Neural cell (in vitro differentiated cells): ENCODE measurements around the gene UROC1. TPM values are rescaled to one million over a fixed set of nuclear protein-coding genes. Genes with fewer than 3 reads are reported as not detected.

Experiments used
- H2AFZ ChIP-seq: fragments of 200-600, 300-800 bp; sonication (generic), shearing (Covaris generic); 2 replicates; pipeline ENCODE4 v1.6.0; 2014; ENCODE audit warnings: low read depth, mild to moderate bottlenecking, antibody characterized with exemption, low read length, moderate library complexity
- H3F3A ChIP-seq: fragments of 200-600 bp; shearing (Covaris generic); 2 replicates; pipeline ENCODE4 v1.6.1; 2016; ENCODE audit warnings: mild to moderate bottlenecking, moderate library complexity, mixed read lengths, antibody characterized with exemption, low read length; ENCODE audit not compliant: insufficient read depth, poor library complexity, severe bottlenecking
- H3K27ac ChIP-seq: fragments of 200-600, 300-800 bp; sonication (generic), shearing (Covaris generic); 2 replicates; pipeline ENCODE4 v1.5.1; 2014; ENCODE audit warnings: mild to moderate bottlenecking, low read length, moderate library complexity
- H3K27me3 ChIP-seq: fragments of 300-800, 200-600 bp; sonication (generic), shearing (Covaris generic); 2 replicates; pipeline ENCODE4 v1.6.0; 2014; ENCODE audit warnings: mild to moderate bottlenecking, low read depth, low read length, moderate library complexity; ENCODE audit not compliant: insufficient read depth
- H3K36me3 ChIP-seq: fragments of 300-800, 200-600 bp; sonication (generic), shearing (Covaris generic); 2 replicates; pipeline ENCODE4 v1.5.1; 2014; ENCODE audit warnings: mild to moderate bottlenecking, antibody characterized with exemption, low read length, moderate library complexity; ENCODE audit not compliant: insufficient read depth
- H3K4me2 ChIP-seq: fragments of 300-800, 200-600 bp; sonication (generic), shearing (Covaris generic); 2 replicates; pipeline ENCODE4 v1.6.0; 2014; ENCODE audit warnings: mild to moderate bottlenecking, low read length
- H3K4me3 ChIP-seq: fragments of 300-800, 200-600 bp; sonication (generic), shearing (Covaris generic); 2 replicates; pipeline ENCODE4 v1.5.1; 2014; ENCODE audit warnings: mild to moderate bottlenecking, low read length, moderate library complexity
- H3K79me2 ChIP-seq: fragments of 200-600 bp; shearing (Covaris generic); replicated peaks from 2 replicates; pipeline ENCODE4 v1.6.0; 2014; ENCODE audit warnings: mild to moderate bottlenecking, low read length, moderate library complexity; ENCODE audit not compliant: insufficient read depth
- H3K9ac ChIP-seq: fragments of 300-800, 200-600 bp; sonication (generic), shearing (Covaris generic); 2 replicates; pipeline ENCODE4 v1.6.1; 2016; ENCODE audit warnings: mild to moderate bottlenecking, low read length, mixed read lengths
- H3K9me2 ChIP-seq: fragments of 200-600 bp; shearing (Covaris generic); 2 replicates; pipeline ENCODE4 v1.6.1; 2016; ENCODE audit warnings: mild to moderate bottlenecking, low read length, mixed read lengths; ENCODE audit not compliant: insufficient read depth
- H3K9me3 ChIP-seq: fragments of 200-600, 300-800 bp; sonication (generic), shearing (Covaris generic); 2 replicates; pipeline ENCODE4 v1.6.1; 2016; ENCODE audit warnings: mild to moderate bottlenecking, mixed run types, low read length, moderate library complexity, mixed read lengths
- H4K20me1 ChIP-seq: fragments of 200-600 bp; shearing (Covaris generic); 2 replicates; pipeline ENCODE4 v1.6.1; 2016; ENCODE audit warnings: mild to moderate bottlenecking, mixed run types; ENCODE audit not compliant: insufficient read depth
- CTCF ChIP-seq: fragments of 450-650 bp; IDR thresholded peaks from 2 replicates; pipeline ENCODE4 v1.5.1; 2014; ENCODE audit warnings: antibody characterized with exemption, mild to moderate bottlenecking, moderate library complexity; ENCODE audit not compliant: poor library complexity, severe bottlenecking
- EP300 ChIP-seq: fragments of 450-650 bp; conservative IDR thresholded peaks from 2 replicates; pipeline ENCODE4 v1.6.1; 2014; ENCODE audit warnings: antibody characterized with exemption, mild to moderate bottlenecking, moderate library complexity; ENCODE audit not compliant: poor library complexity, severe bottlenecking
- EZH2 ChIP-seq: fragments of 200-600, 300-800 bp; shearing (Covaris generic), sonication (generic); IDR thresholded peaks from 2 replicates; pipeline ENCODE4 v1.6.1; 2014; ENCODE audit warnings: antibody characterized with exemption, low read length, borderline replicate concordance, mild to moderate bottlenecking; ENCODE audit not compliant: insufficient read depth, poor library complexity, severe bottlenecking
- MXI1 ChIP-seq: fragments of 450-650 bp; conservative IDR thresholded peaks from 2 replicates; pipeline ENCODE4 v1.6.1; 2014; ENCODE audit warnings: antibody characterized with exemption, mild to moderate bottlenecking; ENCODE audit not compliant: poor library complexity, severe bottlenecking
- POLR2AphosphoS5 ChIP-seq: IDR thresholded peaks from 2 replicates; pipeline ENCODE4 v1.6.1; 2012
- RAD21 ChIP-seq: fragments of 450-650 bp; conservative IDR thresholded peaks from 2 replicates; pipeline ENCODE4 v1.6.1; 2014; ENCODE audit warnings: antibody characterized with exemption, mild to moderate bottlenecking, moderate library complexity
- SMC3 ChIP-seq: fragments of 450-650 bp; conservative IDR thresholded peaks from 2 replicates; pipeline ENCODE4 v1.6.1; 2014; ENCODE audit warnings: antibody characterized with exemption, mild to moderate bottlenecking, moderate library complexity; ENCODE audit not compliant: poor library complexity
- TAF1 ChIP-seq: IDR thresholded peaks from 2 replicates; pipeline ENCODE4 v1.6.1; 2012; ENCODE audit warnings: low read depth
- polyA plus RNA-seq: library from polyadenylated mRNA; depleted of rRNA; stranded (reverse); fragments of >200 nt; gene quantifications from 2 replicates; pipeline ENCODE4 v1.2.3, GENCODE V29; 2014

UROC1 gene
- polyA plus RNA-seq, 1 donor from 2014 or later = not detected

DNA sequence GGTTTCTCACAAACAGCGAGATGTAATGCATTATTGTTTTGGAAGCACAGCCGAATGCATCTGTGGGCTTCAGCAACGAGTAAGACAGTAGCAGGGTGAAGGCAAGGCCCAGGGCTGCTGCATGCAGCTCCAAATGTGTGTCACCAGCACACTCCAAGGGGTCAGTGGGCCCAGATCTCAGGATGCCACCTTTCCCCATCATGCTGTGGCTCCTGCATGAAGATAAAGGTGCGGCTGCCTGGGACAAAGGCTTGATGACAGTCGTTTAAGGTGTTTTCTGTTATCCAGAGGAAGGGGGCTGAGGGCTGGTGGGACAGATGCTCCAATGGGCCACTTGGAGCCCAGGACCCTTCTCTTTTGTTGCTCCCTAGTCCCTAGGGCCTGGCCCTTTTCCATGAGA is 28.0 kb upstream of the UROC1 start:
- Histone ChIP-seq H3K9me2 (no peaks in the 10 kb centered on the region), H2AFZ (no peak overlapping the region), H3K27me3 (no peaks in the 10 kb centered on the region), H3K4me3 (no peak overlapping the region), H3K9ac (no peak overlapping the region), H3K27ac (no peak overlapping the region), H3K79me2 (no peaks in the 10 kb centered on the region), H3K4me2 (no peak overlapping the region), H3K9me3 (no peaks in the 10 kb centered on the region), H3F3A (no peaks in the 10 kb centered on the region), H3K36me3 (no peaks in the 10 kb centered on the region), H4K20me1 (no peaks in the 10 kb centered on the region)
- TF ChIP-seq SMC3 (no peak), EZH2 (no peak), TAF1 (no peak), CTCF (no peak), RAD21 (no peak)

GRCh38 chr3:126544596-126545281 is 27.2 kb upstream of the UROC1 start:
- H4K20me1 ChIP-seq = no peaks in the 10 kb centered on the region
- no peak overlapping the region for H3K27ac ChIP-seq
- H3K9ac ChIP-seq = no peak overlapping the region
- H3K36me3 ChIP-seq = no peaks in the 10 kb centered on the region
- no peaks in the 10 kb centered on the region for H3K9me2 ChIP-seq
- no peak overlapping the region for H2AFZ ChIP-seq
- H3K4me2 ChIP-seq = no peak overlapping the region
- no peaks in the 10 kb centered on the region for H3K9me3 ChIP-seq
- TF ChIP-seq CTCF (no peak), RAD21 (no peak), MXI1 (no peak)
- no peaks in the 10 kb centered on the region for H3K27me3 ChIP-seq
- no peaks in the 10 kb centered on the region for H3K79me2 ChIP-seq
- no peaks in the 10 kb centered on the region for H3F3A ChIP-seq
- no peak overlapping the region for H3K4me3 ChIP-seq

DNA sequence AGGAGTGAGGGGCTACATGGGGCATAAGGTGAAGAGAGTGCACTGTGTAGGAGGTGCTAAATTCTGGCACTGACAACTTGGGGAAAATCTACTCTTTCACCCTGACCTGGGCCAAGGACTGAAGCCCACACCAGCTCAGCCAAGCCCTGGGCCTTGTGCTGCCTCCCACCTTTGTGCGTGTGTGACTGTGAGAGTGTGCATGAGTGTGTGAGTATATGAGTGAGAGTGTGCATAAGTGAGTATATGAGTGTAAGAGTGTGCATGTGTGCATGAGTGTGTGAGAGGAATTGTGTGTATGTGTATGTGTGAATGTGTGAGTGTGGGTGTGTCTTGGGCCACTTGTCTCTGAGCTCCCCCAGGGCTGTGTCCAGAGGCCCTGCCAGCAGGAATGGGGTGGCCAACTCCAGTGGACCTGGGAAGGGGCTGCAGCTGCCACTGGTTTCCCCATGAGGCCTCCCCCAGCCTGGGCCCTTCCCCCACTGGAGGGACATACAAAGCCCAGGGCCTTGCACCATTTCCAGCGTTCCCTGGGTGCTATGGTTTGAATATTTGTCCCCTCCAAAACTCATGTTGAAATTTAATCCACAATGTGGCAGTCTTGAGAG is 26.0 kb upstream of the UROC1 start:
- no peaks in the 10 kb centered on the region for H3F3A ChIP-seq
- no peak overlapping the region for H3K9ac ChIP-seq
- no peak overlapping the region for H3K4me2 ChIP-seq
- H3K36me3 ChIP-seq = no peaks in the 10 kb centered on the region
- H3K9me2 ChIP-seq = no peaks in the 10 kb centered on the region
- H3K9me3 ChIP-seq = no peaks in the 10 kb centered on the region
- H4K20me1 ChIP-seq = no peaks in the 10 kb centered on the region
- no peaks in the 10 kb centered on the region for H3K27me3 ChIP-seq
- H2AFZ ChIP-seq = no peak overlapping the region
- TF ChIP-seq EP300 = no peak
- no peak for TF ChIP-seq POLR2AphosphoS5
- H3K27ac ChIP-seq = no peak overlapping the region
- H3K79me2 ChIP-seq = no peaks in the 10 kb centered on the region
- H3K4me3 ChIP-seq = no peak overlapping the region
